ENCODE measurements around the gene GIPR. TPM values are rescaled to one million over a fixed set of nuclear protein-coding genes. Genes with fewer than 3 reads are reported as not detected.

The GIPR gene
- total RNA-seq (2021), result 0.45 and 1.0 TPM in 2 replicates
- percentile 15 among the genes with signal in this experiment for Bru-seq, nascent RNA
- percentile 23 among the genes with signal in this experiment for BruChase-seq, experiment 1, labeled RNA remaining after a 2-hour chase
- percentile 18 among the genes with signal in this experiment for BruChase-seq, experiment 2, labeled RNA remaining after a 6-hour chase
- long read RNA-seq, partial matches to known transcripts, result 0 of 1 reads
- long read RNA-seq, other reads (novel, unspliced or antisense), result 1 of 1 reads

- peak within 1 kb of the TSS; percentile 53 for H3K4me3 ChIP-seq (ENCODE audit: low read depth, low read length, poor library complexity, severe bottlenecking)
- intact Hi-C loops (cut with micrococcal nuclease; ENCODE audit: unreplicated experiment), result no loop called here
- DNase-seq (ENCODE audit: low spot score), result peak; percentile 54
- H3K27ac ChIP-seq (ENCODE audit: low read depth, low read length, poor library complexity, severe bottlenecking), result no peak within 1 kb of the TSS
- POLR2A ChIA-PET (ENCODE audit: low non-redundant PET), result no interaction called here
- CTCF ChIA-PET, result no interaction called here
- H3K27me3 ChIP-seq (replicated peaks; ENCODE audit: insufficient read depth, low read depth, low read length, poor library complexity), result no peaks in the 10 kb centered on the region
- TF ChIP-seq CTCF (conservative IDR thresholded peaks at IDR 0.05; ENCODE audit: low read depth, low read length) (no peak), EZH2 (IDR thresholded peaks at IDR 0.05; ENCODE audit: borderline replicate concordance, low read depth, low read length, poor library complexity, severe bottlenecking) (no peak)
- no TSS peak for BruUV-seq (replicated peaks)
- no peaks in the 10 kb centered on the region for H3K9me3 ChIP-seq (ENCODE audit: low read depth, low read length, poor library complexity, severe bottlenecking)
- no peaks in the 10 kb centered on the region for H3K36me3 ChIP-seq (ENCODE audit: insufficient read depth, low read length, poor library complexity, severe bottlenecking)
- H3K4me1 ChIP-seq (ENCODE audit: insufficient read depth, low read length, poor library complexity, severe bottlenecking), result peaks cover 15% of the 10 kb centered on the region
Measured at GRCh38 chr19:45667620-45668341, at the start of gene GIPR. GIPR (plus strand) TSS chr19:45668221; CDS start chr19:45669521, 1,300 bp downstream.

- DNase-seq (ENCODE audit: low spot score), result no peak
- intact Hi-C loops (cut with micrococcal nuclease; ENCODE audit: unreplicated experiment), result no loop called here
- ChIA-PET POLR2A (ENCODE audit: low non-redundant PET) (no interaction called here), CTCF (no interaction called here)
- Histone ChIP-seq H3K36me3 (ENCODE audit: insufficient read depth, low read length, poor library complexity, severe bottlenecking) (no peaks in the 10 kb centered on the region), H3K4me1 (ENCODE audit: insufficient read depth, low read length, poor library complexity, severe bottlenecking) (peaks cover 3% of the 10 kb centered on the region), H3K9me3 (ENCODE audit: low read depth, low read length, poor library complexity, severe bottlenecking) (no peaks in the 10 kb centered on the region), H3K27ac (ENCODE audit: low read depth, low read length, poor library complexity, severe bottlenecking) (no peak overlapping the region), H3K27me3 (replicated peaks; ENCODE audit: insufficient read depth, low read depth, low read length, poor library complexity) (no peaks in the 10 kb centered on the region), H3K4me3 (ENCODE audit: low read depth, low read length, poor library complexity, severe bottlenecking) (no peak overlapping the region)
- no TSS peak for BruUV-seq (replicated peaks)
- TF ChIP-seq EZH2 (IDR thresholded peaks at IDR 0.05; ENCODE audit: borderline replicate concordance, low read depth, low read length, poor library complexity, severe bottlenecking) (no peak), CTCF (conservative IDR thresholded peaks at IDR 0.05; ENCODE audit: low read depth, low read length) (no peak)
Measured at GRCh38 chr19:45621389-45621788, 46.6 kb upstream of the GIPR start.

GRCh38 chr19:45621976-45622503 lies 46.0 kb upstream of the GIPR start:
- DNase-seq (ENCODE audit: low spot score), result no peak
- H3K9me3 ChIP-seq (ENCODE audit: low read depth, low read length, poor library complexity, severe bottlenecking), result no peaks in the 10 kb centered on the region
- no peaks in the 10 kb centered on the region for H3K36me3 ChIP-seq (ENCODE audit: insufficient read depth, low read length, poor library complexity, severe bottlenecking)
- POLR2A ChIA-PET (ENCODE audit: low non-redundant PET), result no interaction called here
- intact Hi-C loops (cut with micrococcal nuclease; ENCODE audit: unreplicated experiment), result no loop called here
- H3K27me3 ChIP-seq (replicated peaks; ENCODE audit: insufficient read depth, low read depth, low read length, poor library complexity), result no peaks in the 10 kb centered on the region
- H3K4me3 ChIP-seq (ENCODE audit: low read depth, low read length, poor library complexity, severe bottlenecking), result no peak overlapping the region
- CTCF ChIA-PET, result no interaction called here
- no peak for TF ChIP-seq EZH2 (IDR thresholded peaks at IDR 0.05; ENCODE audit: borderline replicate concordance, low read depth, low read length, poor library complexity, severe bottlenecking)
- no peak for TF ChIP-seq CTCF (conservative IDR thresholded peaks at IDR 0.05; ENCODE audit: low read depth, low read length)
- no TSS peak for BruUV-seq (replicated peaks)
- no peak overlapping the region for H3K27ac ChIP-seq (ENCODE audit: low read depth, low read length, poor library complexity, severe bottlenecking)
- no peaks in the 10 kb centered on the region for H3K4me1 ChIP-seq (ENCODE audit: insufficient read depth, low read length, poor library complexity, severe bottlenecking)

All from A673 (cell line).